ENCODE data around the gene PHLDB2. TPM values are rescaled to one million over a fixed set of nuclear protein-coding genes. Genes with fewer than 3 reads are reported as not detected.

PHLDB2 gene
- polyA plus RNA-seq, 2 of the 4 experiments (the other 2 are of a cell fraction): 39.5 to 50.6 TPM

DNA sequence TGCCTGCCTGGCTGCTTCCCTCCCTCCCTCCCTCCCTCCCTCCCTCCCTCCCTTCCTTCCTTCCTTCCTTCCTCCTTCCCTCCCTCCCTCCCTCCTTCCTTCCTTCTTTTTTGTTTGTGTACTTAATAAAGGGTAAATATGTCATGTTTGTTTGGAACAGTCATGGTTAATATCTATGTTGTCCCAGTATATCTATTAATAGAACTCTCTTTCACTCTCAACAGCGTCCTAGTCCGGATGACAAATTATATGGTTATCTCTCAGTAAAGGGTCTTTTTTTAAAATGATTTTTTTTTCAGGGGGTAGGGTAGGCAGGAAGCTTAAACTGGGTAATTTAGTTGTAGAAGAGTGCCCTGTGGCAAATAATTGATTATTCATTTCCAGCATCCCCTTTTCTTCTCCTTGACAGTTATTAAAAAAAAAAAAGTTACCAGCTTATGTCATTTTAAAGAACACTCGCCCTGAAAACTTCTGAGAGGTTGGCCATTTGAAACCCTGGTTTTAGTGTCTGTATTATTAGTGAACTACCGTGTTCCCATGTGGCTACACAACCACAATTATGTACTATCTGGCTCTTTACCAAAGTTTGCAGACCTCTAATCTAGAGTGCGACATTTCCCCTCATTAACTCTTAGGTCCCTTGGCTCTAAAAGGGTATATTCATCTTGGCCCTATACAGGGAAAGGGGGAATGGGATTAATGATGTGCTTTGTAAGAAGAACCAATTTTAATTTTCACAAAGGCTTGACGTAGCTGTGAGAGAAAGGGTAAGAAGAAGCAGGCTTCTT, 153.3 kb downstream of the PHLDB2 start:
- no peak for DNase-seq (ENCODE audit: low read depth in 1 of 2, low spot score in 1 of 2)
- Histone ChIP-seq H3K9me3 (no peaks in the 10 kb centered on the region), H3K4me3 (no peak overlapping the region), H3K27ac (0 out of 6 replicates have a peak overlapping the region, but pooled peaks of 1 of the 2 experiments have one; percentile 16), H3K4me2 (no peak overlapping the region), H3K4me1 (0 out of 3 replicates have a peak, but pooled peaks cover 5% of the 10 kb centered on the region)
- FAIRE-seq: no peak
- ChIA-PET POLR2A (interaction anchor here (1.5 to 2.4 kb wide), 2 partner anchors 34 to 152 kb away, joined by 5 to 15 read pairs; partner anchors contain the start of gene ABHD10), CTCF (interaction anchor here (0.7 to 12.2 kb wide), 27 partner anchors 10 to 346 kb away, joined by 3 to 189 read pairs (median 10); partner anchors contain the start of genes ABHD10 and TAGLN3)
- TF ChIP-seq, protein P1, sequence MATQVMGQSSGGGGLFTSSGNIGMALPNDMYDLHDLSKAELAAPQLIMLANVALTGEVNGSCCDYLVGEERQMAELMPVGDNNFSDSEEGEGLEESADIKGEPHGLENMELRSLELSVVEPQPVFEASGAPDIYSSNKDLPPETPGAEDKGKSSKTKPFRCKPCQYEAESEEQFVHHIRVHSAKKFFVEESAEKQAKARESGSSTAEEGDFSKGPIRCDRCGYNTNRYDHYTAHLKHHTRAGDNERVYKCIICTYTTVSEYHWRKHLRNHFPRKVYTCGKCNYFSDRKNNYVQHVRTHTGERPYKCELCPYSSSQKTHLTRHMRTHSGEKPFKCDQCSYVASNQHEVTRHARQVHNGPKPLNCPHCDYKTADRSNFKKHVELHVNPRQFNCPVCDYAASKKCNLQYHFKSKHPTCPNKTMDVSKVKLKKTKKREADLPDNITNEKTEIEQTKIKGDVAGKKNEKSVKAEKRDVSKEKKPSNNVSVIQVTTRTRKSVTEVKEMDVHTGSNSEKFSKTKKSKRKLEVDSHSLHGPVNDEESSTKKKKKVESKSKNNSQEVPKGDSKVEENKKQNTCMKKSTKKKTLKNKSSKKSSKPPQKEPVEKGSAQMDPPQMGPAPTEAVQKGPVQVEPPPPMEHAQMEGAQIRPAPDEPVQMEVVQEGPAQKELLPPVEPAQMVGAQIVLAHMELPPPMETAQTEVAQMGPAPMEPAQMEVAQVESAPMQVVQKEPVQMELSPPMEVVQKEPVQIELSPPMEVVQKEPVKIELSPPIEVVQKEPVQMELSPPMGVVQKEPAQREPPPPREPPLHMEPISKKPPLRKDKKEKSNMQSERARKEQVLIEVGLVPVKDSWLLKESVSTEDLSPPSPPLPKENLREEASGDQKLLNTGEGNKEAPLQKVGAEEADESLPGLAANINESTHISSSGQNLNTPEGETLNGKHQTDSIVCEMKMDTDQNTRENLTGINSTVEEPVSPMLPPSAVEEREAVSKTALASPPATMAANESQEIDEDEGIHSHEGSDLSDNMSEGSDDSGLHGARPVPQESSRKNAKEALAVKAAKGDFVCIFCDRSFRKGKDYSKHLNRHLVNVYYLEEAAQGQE (IDR thresholded peaks at IDR 0.05): no peak
- TF ChIP-seq, protein P2, sequence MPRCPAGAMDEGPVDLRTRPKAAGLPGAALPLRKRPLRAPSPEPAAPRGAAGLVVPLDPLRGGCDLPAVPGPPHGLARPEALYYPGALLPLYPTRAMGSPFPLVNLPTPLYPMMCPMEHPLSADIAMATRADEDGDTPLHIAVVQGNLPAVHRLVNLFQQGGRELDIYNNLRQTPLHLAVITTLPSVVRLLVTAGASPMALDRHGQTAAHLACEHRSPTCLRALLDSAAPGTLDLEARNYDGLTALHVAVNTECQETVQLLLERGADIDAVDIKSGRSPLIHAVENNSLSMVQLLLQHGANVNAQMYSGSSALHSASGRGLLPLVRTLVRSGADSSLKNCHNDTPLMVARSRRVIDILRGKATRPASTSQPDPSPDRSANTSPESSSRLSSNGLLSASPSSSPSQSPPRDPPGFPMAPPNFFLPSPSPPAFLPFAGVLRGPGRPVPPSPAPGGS (IDR thresholded peaks at IDR 0.05): no peak
- no peak for TF ChIP-seq HMGXB4 (CRISPR knock-in tag; IDR thresholded peaks at IDR 0.05; ENCODE audit: borderline replicate concordance)
- TF ChIP-seq GATA3 (IDR thresholded peaks at IDR 0.05; ENCODE audit: borderline replicate concordance): no peak
- TF ChIP-seq ESRRA (IDR thresholded peaks at IDR 0.05; ENCODE audit: borderline replicate concordance, low read length): no peak
- no peak for TF ChIP-seq FOSB (CRISPR knock-in tag; IDR thresholded peaks at IDR 0.05)
- no peak for TF ChIP-seq ZNF302 (CRISPR knock-in tag; IDR thresholded peaks at IDR 0.05)
- no peak for TF ChIP-seq TP53 (CRISPR knock-in tag; IDR thresholded peaks at IDR 0.05)
- no peak for TF ChIP-seq SREBF2 (IDR thresholded peaks at IDR 0.05)
- TF ChIP-seq TFCP2L1 (CRISPR knock-in tag; IDR thresholded peaks at IDR 0.05): no peak
- TF ChIP-seq MAZ (IDR thresholded peaks at IDR 0.05; ENCODE audit: borderline replicate concordance, low read depth, low read length): no peak
- TF ChIP-seq NPAS2 (CRISPR knock-in tag; IDR thresholded peaks at IDR 0.05; ENCODE audit: borderline replicate concordance): no peak
- no peak for TF ChIP-seq ZC3H11A (IDR thresholded peaks at IDR 0.05)
- no peak for TF ChIP-seq RNF2 (IDR thresholded peaks at IDR 0.05; ENCODE audit: borderline replicate concordance, low read depth)
- TF ChIP-seq HOXB5 (CRISPR knock-in tag; IDR thresholded peaks at IDR 0.05): no peak
- no peak for TF ChIP-seq POLR2A (IDR thresholded peaks at IDR 0.05; ENCODE audit: low read length)
- no peak for TF ChIP-seq JUN (IDR thresholded peaks at IDR 0.05)
- TF ChIP-seq EP300 (IDR thresholded peaks at IDR 0.05): no peak
- no peak for TF ChIP-seq MAFK (IDR thresholded peaks at IDR 0.05; ENCODE audit: partially characterized antibody)
- ATAC-seq: no peak
- 79% methylated on average over 6 of the region's 6 CpGs for WGBS (ENCODE audit: missing lambda C conversion rate)
